SK-N-MC (cell line): ENCODE measurements around the gene FAHD2B.
A peak's percentile ranks its signal among the peaks of the same experiment; 100 is the strongest.
"Not testable (repeated sequence)": the region's sequence is repeated elsewhere in the genome, so short reads cannot be mapped to it uniquely, and the experiment has no call there.

Experiments
- DNase-seq: peaks from one replicate; pipeline ENCODE4 v3.0.0-alpha.2; 2011; ENCODE audit warnings: low read depth, low spot score
- H3K27ac ChIP-seq: fragments of 200-600 bp; sonication (generic); 2 replicates; pipeline ENCODE4 v1.5.1; 2016; ENCODE audit warnings: mixed run types
- H3K36me3 ChIP-seq: fragments of 200-600 bp; sonication (generic); 2 replicates; pipeline ENCODE4 v1.6.1; 2017; ENCODE audit warnings: antibody characterized with exemption, low read length, mixed read lengths; ENCODE audit not compliant: insufficient read depth
- H3K4me3 ChIP-seq: fragments of 200-600 bp; sonication (generic); 2 replicates; pipeline ENCODE4 v1.5.1; 2016
- H3K9ac ChIP-seq: fragments of 200-600 bp; sonication (generic); 2 replicates; pipeline ENCODE4 v1.8.0; 2017; ENCODE audit warnings: mixed run types, mixed read lengths; ENCODE audit not compliant: insufficient read length
- H3K9me3 ChIP-seq: fragments of 200-600 bp; sonication (generic); 2 replicates; pipeline ENCODE4 v1.6.1; 2017; ENCODE audit warnings: low read depth, mild to moderate bottlenecking, antibody characterized with exemption, low read length, moderate library complexity, mixed read lengths
- POLR2AphosphoS5 ChIP-seq: IDR thresholded peaks from 2 replicates; pipeline ENCODE4 v1.6.1; 2012; ENCODE audit warnings: mild to moderate bottlenecking, low read depth, low read length, borderline replicate concordance

Gene FAHD2B

GRCh38 chr2:97094772-97095611, at the start of gene FAHD2B:
Gene FAHD2B, minus strand, starts transcription at chr2:97094882. Its CDS starts 3,176 bp downstream, at chr2:97091706.
- peak within 1 kb of the TSS; percentile 52; the same call in 1 of the 2 replicates for H3K4me3 ChIP-seq
- not testable (repeated sequence) for H3K27ac ChIP-seq, H3K9ac ChIP-seq, DNase-seq, H3K36me3 ChIP-seq, H3K9me3 ChIP-seq

DNA sequence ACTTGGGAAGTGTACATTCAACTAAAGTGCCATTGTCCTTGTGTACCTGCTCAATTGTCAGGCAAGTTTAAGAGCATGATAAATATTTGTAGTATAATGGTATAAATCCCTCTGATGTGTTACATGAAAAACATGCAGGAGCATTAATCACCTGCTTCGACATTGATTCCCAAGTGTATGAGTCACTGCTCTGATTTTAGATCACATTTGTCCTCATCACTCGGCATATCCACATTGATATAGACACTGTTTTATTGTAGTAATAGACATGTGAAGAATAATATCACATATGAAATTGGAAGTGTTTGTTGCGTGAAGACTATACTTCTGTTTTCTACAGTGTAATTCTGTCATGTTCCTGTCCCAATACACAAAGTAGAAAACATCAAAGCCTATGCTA, 49.3 kb upstream of the FAHD2B start:
- DNase-seq, H3K4me3 ChIP-seq, H3K9me3 ChIP-seq, H3K27ac ChIP-seq, H3K36me3 ChIP-seq, H3K9ac ChIP-seq: not testable (repeated sequence)

GRCh38 chr2:97129090-97129489, 34.4 kb upstream of the FAHD2B start:
- not testable (repeated sequence) for DNase-seq, H3K9me3 ChIP-seq, H3K27ac ChIP-seq

DNA sequence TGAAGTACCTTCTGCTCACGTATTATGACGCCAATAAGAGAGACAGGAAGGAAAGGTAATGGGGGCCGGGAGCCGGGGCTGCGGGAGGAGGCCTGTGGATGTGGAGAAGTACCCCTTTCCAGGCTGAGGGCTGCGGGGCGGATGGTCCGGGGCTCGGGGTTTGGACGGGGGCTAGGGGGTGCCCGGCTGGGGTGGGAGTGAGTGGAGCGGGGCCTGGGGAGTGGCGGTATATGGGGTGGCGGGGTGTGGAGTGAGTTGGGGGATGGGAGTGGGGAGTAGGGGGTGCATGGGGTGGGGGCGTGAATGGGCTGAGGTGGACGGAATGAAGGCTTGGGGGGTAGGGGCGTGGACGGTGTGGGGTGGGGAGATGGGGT, 19.2 kb upstream of the FAHD2B start:
- H3K36me3 ChIP-seq, H3K9me3 ChIP-seq, DNase-seq, H3K27ac ChIP-seq: not testable (repeated sequence)
- Histone ChIP-seq H3K4me3 (peak overlapping the region; percentile 86), H3K9ac (peak overlapping the region; percentile 57)

More at GRCh38 chr2:97129090-97129489, 34.4 kb upstream of the FAHD2B start:
- H3K4me3 ChIP-seq, H3K9ac ChIP-seq, H3K36me3 ChIP-seq: not testable (repeated sequence)

DNA sequence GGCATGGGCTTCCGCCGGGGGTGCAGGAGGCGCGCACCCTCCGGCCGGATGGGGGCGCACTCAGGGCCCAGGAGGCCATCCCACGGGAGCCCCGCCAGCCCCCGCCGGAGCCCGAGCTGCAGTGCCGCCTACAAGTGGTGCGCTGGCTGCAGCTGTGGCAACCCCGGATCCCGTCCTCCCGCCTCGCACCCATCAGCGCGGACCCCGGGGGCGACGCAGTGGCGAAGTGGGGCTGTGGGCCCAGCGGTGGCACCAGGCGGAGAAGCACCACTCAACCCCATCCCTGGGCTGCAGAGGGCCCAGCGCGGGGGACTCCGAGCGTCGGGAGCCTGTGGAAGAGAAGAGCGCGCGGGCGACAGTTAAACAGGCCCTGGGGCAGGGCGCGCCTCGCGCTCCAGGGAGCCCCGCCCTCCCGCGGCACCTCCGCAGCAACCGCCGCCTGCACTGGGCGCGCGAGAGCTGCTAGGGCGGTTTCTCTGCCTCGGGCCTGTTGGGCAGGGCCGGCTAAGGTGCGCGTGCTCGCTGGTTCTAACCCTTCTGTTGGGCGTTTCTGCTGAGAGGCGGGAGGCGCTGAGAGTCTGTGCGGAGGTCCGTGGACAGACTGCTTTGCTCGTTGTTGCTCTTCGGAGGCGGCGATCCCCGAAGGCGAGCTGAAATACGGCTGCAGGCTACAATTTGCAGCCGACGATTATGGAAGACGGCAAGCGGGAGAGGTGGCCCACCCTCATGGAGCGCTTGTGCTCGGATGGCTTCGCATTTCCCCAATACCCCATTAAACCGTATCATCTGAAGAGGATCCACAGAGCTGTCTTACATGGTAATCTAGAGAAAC, 18.6 kb upstream of the FAHD2B start, which contains the start of gene ANKRD36:
ANKRD36 (plus strand) TSS at position 104 of the 832 bp plus-strand sequence; CDS start at position 691, 587 bp downstream.
- Histone ChIP-seq H3K4me3 (peak within 1 kb of the TSS; percentile 86), H3K9ac (peak within 1 kb of the TSS; percentile 57)
- H3K9me3 ChIP-seq, H3K27ac ChIP-seq, DNase-seq, H3K36me3 ChIP-seq: not testable (repeated sequence)
- peak; percentile 44; the same call in 1 of the 2 replicates for TF ChIP-seq POLR2AphosphoS5

- not testable (repeated sequence) for H3K36me3 ChIP-seq, H3K27ac ChIP-seq, DNase-seq, H3K9me3 ChIP-seq
- peak overlapping the region; percentile 86 for H3K4me3 ChIP-seq
- H3K9ac ChIP-seq: peak overlapping the region; percentile 41
Observed at GRCh38 chr2:97112320-97113049, 17.8 kb upstream of the FAHD2B start.

- H3K36me3 ChIP-seq, H3K27ac ChIP-seq, H3K9ac ChIP-seq, DNase-seq, H3K4me3 ChIP-seq, H3K9me3 ChIP-seq: not testable (repeated sequence)
Observed at GRCh38 chr2:97111246-97111645, 16.6 kb upstream of the FAHD2B start.

- not testable (repeated sequence) for H3K9ac ChIP-seq, H3K4me3 ChIP-seq, DNase-seq, H3K9me3 ChIP-seq, H3K27ac ChIP-seq, H3K36me3 ChIP-seq
Observed at GRCh38 chr2:97106878-97107277, 12.2 kb upstream of the FAHD2B start.

DNA sequence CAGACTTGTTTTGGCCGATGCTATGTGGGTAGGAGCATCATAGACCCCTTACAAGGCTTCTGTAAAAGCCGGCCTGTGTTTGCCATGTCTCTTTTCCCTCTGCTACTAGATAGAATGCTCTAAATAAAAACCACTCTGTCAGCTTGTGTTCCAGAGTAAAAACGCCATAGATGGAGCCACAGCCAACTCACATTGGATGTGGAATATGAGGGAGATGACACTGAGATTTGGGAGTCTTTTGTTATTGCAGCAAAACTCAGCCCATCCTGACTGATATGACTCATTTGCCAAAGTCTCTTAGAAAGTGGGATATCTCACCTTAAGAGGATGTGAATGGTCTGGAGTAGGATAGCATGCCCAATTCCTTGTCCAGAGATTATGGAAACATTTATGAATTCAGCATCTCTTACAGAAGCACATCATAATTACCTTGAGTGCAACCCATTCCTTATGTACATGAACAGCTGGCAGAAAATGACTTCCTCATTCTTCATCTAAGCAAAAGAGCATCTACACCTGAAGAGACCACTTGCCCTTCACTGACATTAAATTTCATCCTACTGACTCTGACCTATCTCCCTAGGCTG, 4.2 kb upstream of the FAHD2B start:
- H3K27ac ChIP-seq, DNase-seq, H3K9ac ChIP-seq, H3K36me3 ChIP-seq, H3K4me3 ChIP-seq, H3K9me3 ChIP-seq: not testable (repeated sequence)
